ENCODE results near the gene SOHLH1.
A peak's percentile ranks its signal among the peaks of the same experiment; 100 is the strongest.
"Not testable (repeated sequence)": the region's sequence is repeated elsewhere in the genome, so short reads cannot be mapped to it uniquely, and the experiment has no call there.

The SOHLH1 gene

GRCh38 chr9:135677641-135678168, 21.6 kb downstream of the SOHLH1 start:
- no peak for DNase-seq (ENCODE audit: low spot score)

GRCh38 chr9:135676891-135677290, 22.4 kb downstream of the SOHLH1 start:
- DNase-seq (ENCODE audit: low spot score), result no peak

GRCh38 chr9:135674977-135675376, 24.3 kb downstream of the SOHLH1 start:
- no peak for DNase-seq (ENCODE audit: low spot score)

GRCh38 chr9:135673941-135674340, 25.3 kb downstream of the SOHLH1 start:
- DNase-seq (ENCODE audit: low spot score), result no peak

- not testable (repeated sequence) for DNase-seq (ENCODE audit: low spot score)
These were observed 26.5 kb downstream of the SOHLH1 start for GRCh38 chr9:135672786-135673185.

GRCh38 chr9:135671591-135672041, 27.7 kb downstream of the SOHLH1 start:
- peak; percentile 93 for DNase-seq (ENCODE audit: low spot score)

- DNase-seq (ENCODE audit: low spot score), result no peak
These were observed 28.3 kb downstream of the SOHLH1 start for GRCh38 chr9:135670721-135671590.

GRCh38 chr9:135669616-135670285, 29.5 kb downstream of the SOHLH1 start:
- peak; percentile 4 for DNase-seq (ENCODE audit: low spot score)

GRCh38 chr9:135669018-135669417, 30.3 kb downstream of the SOHLH1 start:
- DNase-seq (ENCODE audit: low spot score), result not testable (repeated sequence)

GRCh38 chr9:135667463-135668001, 31.7 kb downstream of the SOHLH1 start:
- DNase-seq (ENCODE audit: low spot score), result peak; percentile 4

GRCh38 chr9:135666534-135667462, 32.5 kb downstream of the SOHLH1 start:
- DNase-seq (ENCODE audit: low spot score), result peak; percentile 4

GRCh38 chr9:135665795-135666189, 33.5 kb downstream of the SOHLH1 start:
- DNase-seq (ENCODE audit: low spot score), result peak; percentile 5

GRCh38 chr9:135664801-135665794, 34.2 kb downstream of the SOHLH1 start:
- DNase-seq (ENCODE audit: low spot score), result peak; percentile 5

- DNase-seq (ENCODE audit: low spot score), result no peak
These were observed 35.0 kb downstream of the SOHLH1 start for GRCh38 chr9:135664266-135664665.

- peak; percentile 2 for DNase-seq (ENCODE audit: low spot score)
These were observed 35.4 kb downstream of the SOHLH1 start for GRCh38 chr9:135663857-135664256.

GRCh38 chr9:135663451-135663770, 35.9 kb downstream of the SOHLH1 start:
- no peak for DNase-seq (ENCODE audit: low spot score)

- DNase-seq (ENCODE audit: low spot score), result no peak
These were observed 36.4 kb downstream of the SOHLH1 start, which contains the start of gene LCN9 for GRCh38 chr9:135662758-135663450. Gene LCN9, plus strand, starts transcription at chr9:135663309. Its CDS starts 13 bp downstream, at chr9:135663322.

- no peak for DNase-seq (ENCODE audit: low spot score)
These were observed 37.3 kb downstream of the SOHLH1 start for GRCh38 chr9:135661816-135662560.

GRCh38 chr9:135660407-135660806, 38.9 kb downstream of the SOHLH1 start:
- no peak for DNase-seq (ENCODE audit: low spot score)
